ENCODE measurements around the gene RAD17.
A peak's percentile ranks its signal among the peaks of the same experiment; 100 is the strongest.
"Not testable (repeated sequence)": the region's sequence is repeated elsewhere in the genome, so short reads cannot be mapped to it uniquely, and the experiment has no call there.

RAD17 gene

GRCh38 chr5:69350664-69351063 is 19.0 kb upstream of the RAD17 start:
- no peak overlapping the region for H3K4me3 ChIP-seq (ENCODE audit: low read depth, low read length)
- H3K27ac ChIP-seq (ENCODE audit: low read depth, low read length): no peak overlapping the region
- no peaks in the 10 kb centered on the region for H3K4me1 ChIP-seq (ENCODE audit: control insufficient read depth, insufficient read depth, low read length)
- H3K9me3 ChIP-seq (ENCODE audit: control insufficient read depth, insufficient read depth, low read length): no peaks in the 10 kb centered on the region
- H3K9ac ChIP-seq (ENCODE audit: low read depth, low read length): no peak overlapping the region
- H3K27me3 ChIP-seq (ENCODE audit: control insufficient read depth, insufficient read depth, low read length): no peaks in the 10 kb centered on the region
- H3K36me3 ChIP-seq (ENCODE audit: control insufficient read depth, insufficient read depth, low read length): peaks cover 48% of the 10 kb centered on the region

- Histone ChIP-seq H3K27ac (ENCODE audit: low read depth, low read length) (no peak overlapping the region), H3K4me1 (ENCODE audit: control insufficient read depth, insufficient read depth, low read length) (no peaks in the 10 kb centered on the region), H3K9ac (ENCODE audit: low read depth, low read length) (no peak overlapping the region), H3K4me3 (ENCODE audit: low read depth, low read length) (no peak overlapping the region), H3K27me3 (ENCODE audit: control insufficient read depth, insufficient read depth, low read length) (no peaks in the 10 kb centered on the region), H3K9me3 (ENCODE audit: control insufficient read depth, insufficient read depth, low read length) (no peaks in the 10 kb centered on the region), H3K36me3 (ENCODE audit: control insufficient read depth, insufficient read depth, low read length) (peaks cover 36% of the 10 kb centered on the region)
These were observed 9.9 kb upstream of the RAD17 start for GRCh38 chr5:69359699-69360098.

GRCh38 chr5:69360442-69360841 is 9.2 kb upstream of the RAD17 start:
- no peak overlapping the region for H3K27ac ChIP-seq (ENCODE audit: low read depth, low read length)
- H3K9me3 ChIP-seq (ENCODE audit: control insufficient read depth, insufficient read depth, low read length): no peaks in the 10 kb centered on the region
- H3K9ac ChIP-seq (ENCODE audit: low read depth, low read length): no peak overlapping the region
- H3K36me3 ChIP-seq (ENCODE audit: control insufficient read depth, insufficient read depth, low read length): peaks cover 36% of the 10 kb centered on the region
- H3K4me1 ChIP-seq (ENCODE audit: control insufficient read depth, insufficient read depth, low read length): no peaks in the 10 kb centered on the region
- H3K27me3 ChIP-seq (ENCODE audit: control insufficient read depth, insufficient read depth, low read length): no peaks in the 10 kb centered on the region
- no peak overlapping the region for H3K4me3 ChIP-seq (ENCODE audit: low read depth, low read length)

GRCh38 chr5:69364414-69364813 is 5.2 kb upstream of the RAD17 start:
- Histone ChIP-seq H3K9me3 (ENCODE audit: control insufficient read depth, insufficient read depth, low read length) (no peaks in the 10 kb centered on the region), H3K36me3 (ENCODE audit: control insufficient read depth, insufficient read depth, low read length) (peaks cover 40% of the 10 kb centered on the region), H3K27me3 (ENCODE audit: control insufficient read depth, insufficient read depth, low read length) (no peaks in the 10 kb centered on the region), H3K4me3 (ENCODE audit: low read depth, low read length) (no peak overlapping the region), H3K9ac (ENCODE audit: low read depth, low read length) (no peak overlapping the region), H3K27ac (ENCODE audit: low read depth, low read length) (no peak overlapping the region), H3K4me1 (ENCODE audit: control insufficient read depth, insufficient read depth, low read length) (0 out of 2 replicates have a peak, but pooled peaks cover 4% of the 10 kb centered on the region)

- 0 out of 2 replicates have a peak, but pooled peaks cover 4% of the 10 kb centered on the region for H3K4me1 ChIP-seq (ENCODE audit: control insufficient read depth, insufficient read depth, low read length)
- no peaks in the 10 kb centered on the region for H3K27me3 ChIP-seq (ENCODE audit: control insufficient read depth, insufficient read depth, low read length)
- no peak overlapping the region for H3K27ac ChIP-seq (ENCODE audit: low read depth, low read length)
- peaks cover 40% of the 10 kb centered on the region for H3K36me3 ChIP-seq (ENCODE audit: control insufficient read depth, insufficient read depth, low read length)
- no peak overlapping the region for H3K4me3 ChIP-seq (ENCODE audit: low read depth, low read length)
- H3K9ac ChIP-seq (ENCODE audit: low read depth, low read length): no peak overlapping the region
- H3K9me3 ChIP-seq (ENCODE audit: control insufficient read depth, insufficient read depth, low read length): no peaks in the 10 kb centered on the region
These were observed 4.8 kb upstream of the RAD17 start for GRCh38 chr5:69364850-69365249.

GRCh38 chr5:69367697-69368279 is 1.8 kb upstream of the RAD17 start:
- Histone ChIP-seq H3K36me3 (ENCODE audit: control insufficient read depth, insufficient read depth, low read length) (peaks cover 38% of the 10 kb centered on the region), H3K27ac (ENCODE audit: low read depth, low read length) (no peak overlapping the region), H3K4me1 (ENCODE audit: control insufficient read depth, insufficient read depth, low read length) (0 out of 2 replicates have a peak, but pooled peaks cover 4% of the 10 kb centered on the region), H3K4me3 (ENCODE audit: low read depth, low read length) (peak overlapping the region; percentile 88), H3K9ac (ENCODE audit: low read depth, low read length) (peak overlapping the region; percentile 97), H3K27me3 (ENCODE audit: control insufficient read depth, insufficient read depth, low read length) (no peaks in the 10 kb centered on the region), H3K9me3 (ENCODE audit: control insufficient read depth, insufficient read depth, low read length) (no peaks in the 10 kb centered on the region)

- Histone ChIP-seq H3K27ac (ENCODE audit: low read depth, low read length) (peak overlapping the region; percentile 100), H3K27me3 (ENCODE audit: control insufficient read depth, insufficient read depth, low read length) (no peaks in the 10 kb centered on the region), H3K9me3 (ENCODE audit: control insufficient read depth, insufficient read depth, low read length) (no peaks in the 10 kb centered on the region), H3K9ac (ENCODE audit: low read depth, low read length) (peak overlapping the region; percentile 97), H3K36me3 (ENCODE audit: control insufficient read depth, insufficient read depth, low read length) (peaks cover 35% of the 10 kb centered on the region), H3K4me1 (ENCODE audit: control insufficient read depth, insufficient read depth, low read length) (0 out of 2 replicates have a peak, but pooled peaks cover 4% of the 10 kb centered on the region), H3K4me3 (ENCODE audit: low read depth, low read length) (peak overlapping the region; percentile 88)
These were observed 919 bp upstream of the RAD17 start for GRCh38 chr5:69368458-69369339.

- H3K4me3 ChIP-seq (ENCODE audit: low read depth, low read length): peak overlapping the region; percentile 88
- H3K36me3 ChIP-seq (ENCODE audit: control insufficient read depth, insufficient read depth, low read length): peaks cover 38% of the 10 kb centered on the region
- H3K27me3 ChIP-seq (ENCODE audit: control insufficient read depth, insufficient read depth, low read length); H3K9me3 ChIP-seq (ENCODE audit: control insufficient read depth, insufficient read depth, low read length); H3K4me1 ChIP-seq (ENCODE audit: control insufficient read depth, insufficient read depth, low read length): not testable (repeated sequence)
- peak overlapping the region; percentile 100 for H3K27ac ChIP-seq (ENCODE audit: low read depth, low read length)
- peak overlapping the region; percentile 97 for H3K9ac ChIP-seq (ENCODE audit: low read depth, low read length)
These were observed 717 bp downstream of the RAD17 start for GRCh38 chr5:69370335-69370734.

- no peaks in the 10 kb centered on the region for H3K27me3 ChIP-seq (ENCODE audit: control insufficient read depth, insufficient read depth, low read length)
- no peak overlapping the region for H3K27ac ChIP-seq (ENCODE audit: low read depth, low read length)
- peaks cover 42% of the 10 kb centered on the region for H3K36me3 ChIP-seq (ENCODE audit: control insufficient read depth, insufficient read depth, low read length)
- H3K9ac ChIP-seq (ENCODE audit: low read depth, low read length): no peak overlapping the region
- no peak overlapping the region for H3K4me3 ChIP-seq (ENCODE audit: low read depth, low read length)
- H3K4me1 ChIP-seq (ENCODE audit: control insufficient read depth, insufficient read depth, low read length): 0 out of 2 replicates have a peak, but pooled peaks cover 4% of the 10 kb centered on the region
- no peaks in the 10 kb centered on the region for H3K9me3 ChIP-seq (ENCODE audit: control insufficient read depth, insufficient read depth, low read length)
These were observed 2.8 kb downstream of the RAD17 start for GRCh38 chr5:69372394-69372793.

- H3K27ac ChIP-seq (ENCODE audit: low read depth, low read length): no peak overlapping the region
- H3K4me3 ChIP-seq (ENCODE audit: low read depth, low read length): no peak overlapping the region
- H3K9ac ChIP-seq (ENCODE audit: low read depth, low read length): no peak overlapping the region
- peaks cover 61% of the 10 kb centered on the region for H3K36me3 ChIP-seq (ENCODE audit: control insufficient read depth, insufficient read depth, low read length)
- no peaks in the 10 kb centered on the region for H3K4me1 ChIP-seq (ENCODE audit: control insufficient read depth, insufficient read depth, low read length)
- no peaks in the 10 kb centered on the region for H3K27me3 ChIP-seq (ENCODE audit: control insufficient read depth, insufficient read depth, low read length)
- H3K9me3 ChIP-seq (ENCODE audit: control insufficient read depth, insufficient read depth, low read length): no peaks in the 10 kb centered on the region
These were observed 5.4 kb downstream of the RAD17 start for GRCh38 chr5:69374911-69375446.

- no peak overlapping the region for H3K27ac ChIP-seq (ENCODE audit: low read depth, low read length)
- H3K36me3 ChIP-seq (ENCODE audit: control insufficient read depth, insufficient read depth, low read length): peaks cover 83% of the 10 kb centered on the region
- no peaks in the 10 kb centered on the region for H3K27me3 ChIP-seq (ENCODE audit: control insufficient read depth, insufficient read depth, low read length)
- H3K9me3 ChIP-seq (ENCODE audit: control insufficient read depth, insufficient read depth, low read length): no peaks in the 10 kb centered on the region
- H3K4me3 ChIP-seq (ENCODE audit: low read depth, low read length): no peak overlapping the region
- no peak overlapping the region for H3K9ac ChIP-seq (ENCODE audit: low read depth, low read length)
- no peaks in the 10 kb centered on the region for H3K4me1 ChIP-seq (ENCODE audit: control insufficient read depth, insufficient read depth, low read length)
These were observed 8.8 kb downstream of the RAD17 start for GRCh38 chr5:69378376-69378775.
